Spleen (tissue), 7 donors: Measurements from ENCODE around the gene RARG.
"Not testable (repeated sequence)": the region's sequence is repeated elsewhere in the genome, so short reads cannot be mapped to it uniquely, and the experiment has no call there.

Experiments
- CTCF ChIP-seq, 11 experiments: fragments of 200-600 bp in 7 of 11; fragments of 450-650 bp in 4 of 11; sonication (generic) in 4 of 11; IDR thresholded peaks in 8 of 11; conservative IDR thresholded peaks in 3 of 11; 1 replicate in 7 of 11; 2 replicates in 4 of 11; pipeline versions ENCODE4 v1.4.0 to v1.8.0; 2016 to 2021; ENCODE audit warnings: antibody characterized with exemption in 11 of 11, inconsistent platforms in 4 of 11, mild to moderate bottlenecking in 1 of 11
- POLR2A ChIP-seq, 3 donors: fragments of 450-650 bp; IDR thresholded peaks; one replicate each; pipeline ENCODE4 v1.5.1; 2017; ENCODE audit warnings: antibody characterized with exemption in 3 of 3, mild to moderate bottlenecking in 1 of 3
- POLR2AphosphoS5 ChIP-seq, 3 donors: sonication (generic); formaldehyde crosslinking; IDR thresholded peaks; one replicate each; pipeline ENCODE4 v1.5.1; 2017; ENCODE audit warnings: antibody characterized with exemption in 3 of 3
- donor health status: DM: no; HTN: no; CAD: no; lungs with moderate emphysema.
- donor health status: DM: no; HTN: no; CAD: no.
- donor health status: DM: no; HTN: no; CAD: no.

DNA sequence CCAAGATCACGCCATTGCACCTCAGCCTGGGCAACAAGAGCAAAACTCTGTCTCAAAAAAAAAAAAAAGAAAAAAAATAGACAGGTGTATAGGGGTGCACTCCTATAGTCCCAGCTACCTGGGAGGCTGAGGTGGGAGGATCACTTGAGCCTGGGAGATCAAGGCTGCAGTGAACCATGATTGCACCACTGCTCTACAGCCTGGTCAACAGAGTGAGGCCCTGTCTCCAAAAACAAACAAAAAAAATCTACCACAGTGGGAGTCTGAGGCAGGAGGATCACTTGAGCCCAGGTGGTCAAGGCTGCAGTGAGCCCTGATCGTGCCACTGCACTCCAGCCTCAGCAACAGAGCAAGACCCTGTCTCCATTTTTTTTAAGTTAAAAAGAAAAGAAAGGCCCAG, 69.0 kb downstream of the RARG start:
- TF ChIP-seq POLR2AphosphoS5 (IDR thresholded peaks at IDR 0.05); POLR2A (IDR thresholded peaks at IDR 0.05); CTCF (IDR thresholded peaks at IDR 0.05 in 8 of 11, conservative IDR thresholded peaks at IDR 0.05 in 3 of 11): not testable (repeated sequence)
